ENCODE data around the gene DPP9. TPM values are rescaled to one million over a fixed set of nuclear protein-coding genes. Genes with fewer than 3 reads are reported as not detected.
"Not testable (repeated sequence)": the region's sequence is repeated elsewhere in the genome, so short reads cannot be mapped to it uniquely, and the experiment has no call there.

The DPP9 gene
- total RNA-seq, 1 donor from 2014 or later = 48.0 TPM

- peaks cover 6% of the 10 kb centered on the region for H3K4me1 Mint-ChIP-seq
- H3K27ac Mint-ChIP-seq (ENCODE audit: unreplicated experiment) = no peak overlapping the region
- no peak for DNase-seq (ENCODE audit: low read depth, low spot score)
- H3K4me3 Mint-ChIP-seq = no peak overlapping the region
- TF ChIP-seq CTCF (conservative IDR thresholded peaks at IDR 0.05) = no peak
- H3K9me3 Mint-ChIP-seq = no peaks in the 10 kb centered on the region
- peaks cover 5% of the 10 kb centered on the region for H3K36me3 Mint-ChIP-seq (ENCODE audit: low read depth)
- H3K27me3 Mint-ChIP-seq (ENCODE audit: low read depth) = no peaks in the 10 kb centered on the region
Observed at GRCh38 chr19:4717191-4717965, 6.3 kb downstream of the DPP9 start.

GRCh38 chr19:4715529-4716221, 8.0 kb downstream of the DPP9 start:
- Mint-ChIP-seq H3K27ac (ENCODE audit: unreplicated experiment) (no peak overlapping the region), H3K4me3 (no peak overlapping the region), H3K27me3 (ENCODE audit: low read depth) (no peaks in the 10 kb centered on the region), H3K4me1 (no peaks in the 10 kb centered on the region), H3K9me3 (no peaks in the 10 kb centered on the region), H3K36me3 (ENCODE audit: low read depth) (peaks cover 5% of the 10 kb centered on the region)
- no peak for TF ChIP-seq CTCF (conservative IDR thresholded peaks at IDR 0.05)
- no peak for DNase-seq (ENCODE audit: low read depth, low spot score)

DNA sequence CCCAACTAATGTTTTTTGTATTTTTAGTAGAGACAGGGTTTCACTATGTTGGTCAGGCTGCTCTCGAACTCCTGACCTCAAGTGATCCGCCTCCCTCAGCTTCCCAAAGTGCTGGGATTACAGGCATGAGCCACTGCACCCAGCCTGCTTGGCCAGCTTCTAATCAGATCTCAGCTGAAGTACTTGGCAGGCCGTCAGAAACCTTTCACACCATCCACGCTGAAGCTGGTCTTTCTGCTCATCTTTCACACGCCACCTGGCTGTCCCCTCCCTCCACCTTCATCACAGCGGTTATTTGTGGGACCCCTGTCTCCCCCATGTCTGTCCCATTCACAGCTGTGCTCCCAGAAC, 8.5 kb downstream of the DPP9 start:
- H3K27ac Mint-ChIP-seq (ENCODE audit: unreplicated experiment); H3K36me3 Mint-ChIP-seq (ENCODE audit: low read depth): not testable (repeated sequence)

GRCh38 chr19:4714016-4714415, 9.6 kb downstream of the DPP9 start:
- H3K9me3 Mint-ChIP-seq = no peaks in the 10 kb centered on the region
- H3K4me3 Mint-ChIP-seq = no peak overlapping the region
- no peaks in the 10 kb centered on the region for H3K27me3 Mint-ChIP-seq (ENCODE audit: low read depth)
- no peak overlapping the region for H3K27ac Mint-ChIP-seq (ENCODE audit: unreplicated experiment)
- TF ChIP-seq CTCF (conservative IDR thresholded peaks at IDR 0.05) = no peak
- DNase-seq (ENCODE audit: low read depth, low spot score) = no peak
- peaks cover 5% of the 10 kb centered on the region for H3K36me3 Mint-ChIP-seq (ENCODE audit: low read depth)
- H3K4me1 Mint-ChIP-seq = no peaks in the 10 kb centered on the region

More for the DNA sequence above, 8.5 kb downstream of the DPP9 start:
- not testable (repeated sequence) for H3K9me3 Mint-ChIP-seq; H3K27me3 Mint-ChIP-seq (ENCODE audit: low read depth); DNase-seq (ENCODE audit: low read depth, low spot score); H3K4me1 Mint-ChIP-seq; H3K4me3 Mint-ChIP-seq

- DNase-seq (ENCODE audit: low read depth, low spot score) = no peak
- Mint-ChIP-seq H3K9me3 (no peaks in the 10 kb centered on the region), H3K36me3 (ENCODE audit: low read depth) (peaks cover 5% of the 10 kb centered on the region), H3K4me3 (no peak overlapping the region), H3K4me1 (no peaks in the 10 kb centered on the region), H3K27me3 (ENCODE audit: low read depth) (no peaks in the 10 kb centered on the region), H3K27ac (ENCODE audit: unreplicated experiment) (no peak overlapping the region)
- no peak for TF ChIP-seq CTCF (conservative IDR thresholded peaks at IDR 0.05)
Observed at GRCh38 chr19:4713384-4713951, 10.2 kb downstream of the DPP9 start.

- Mint-ChIP-seq H3K27ac (ENCODE audit: unreplicated experiment) (no peak overlapping the region), H3K36me3 (ENCODE audit: low read depth) (peaks cover 5% of the 10 kb centered on the region), H3K4me3 (no peak overlapping the region), H3K27me3 (ENCODE audit: low read depth) (no peaks in the 10 kb centered on the region), H3K4me1 (no peaks in the 10 kb centered on the region), H3K9me3 (no peaks in the 10 kb centered on the region)
- TF ChIP-seq CTCF (conservative IDR thresholded peaks at IDR 0.05) = no peak
- DNase-seq (ENCODE audit: low read depth, low spot score) = no peak
Observed at GRCh38 chr19:4712771-4713170, 10.9 kb downstream of the DPP9 start.
